Colonic mucosa (tissue), 4 donors: Measurements from ENCODE around the gene DGKD. TPM values are rescaled to one million over a fixed set of nuclear protein-coding genes. Genes with fewer than 3 reads are reported as not detected.

Experiments
- DNase-seq: peaks from one replicate; pipeline ENCODE4 v3.0.0-alpha.2; 2020
- H3K27ac ChIP-seq: fragments of 200-600 bp; one replicate; pipeline ENCODE4 v1.8.0; 2021
- H3K27me3 ChIP-seq: fragments of 200-600 bp; one replicate; pipeline ENCODE4 v1.8.0; 2021
- H3K36me3 ChIP-seq: fragments of 200-600 bp; one replicate; pipeline ENCODE4 v1.8.0; 2021
- H3K4me1 ChIP-seq: fragments of 200-600 bp; one replicate; pipeline ENCODE4 v1.8.0; 2021; ENCODE audit warnings: mild to moderate bottlenecking
- H3K4me3 ChIP-seq: fragments of 200-600 bp; one replicate; pipeline ENCODE4 v1.8.0; 2021
- H3K9ac ChIP-seq, 2 donors: one replicate each; pipeline ENCODE4 v1.7.0; 2013; ENCODE audit warnings: control low read depth in 2 of 2, low read depth in 2 of 2, low read length in 2 of 2
- H3K9me3 ChIP-seq: fragments of 200-600 bp; one replicate; pipeline ENCODE4 v1.8.0; 2021
- intact Hi-C: fragments of 100-400 bp; cut with DNase I; formaldehyde crosslinking; loops from one replicate; pipeline ENCODE4 v1.14.1; 2022
- total RNA-seq, 2 donors: library from RNA; stranded (reverse); fragmentation: NEBNext Ultra II Directional in 1 of 2; extraction: Animal tissue kit (Norgen Biotek cat#: 25700) in 1 of 2; gene quantifications; one replicate each; pipeline ENCODE4 v1.2.1, GENCODE V29; 2021
- TF ChIP-seq, protein P1 (sequence below): fragments of 200-600 bp; IDR thresholded peaks from one replicate; pipeline ENCODE4 v1.8.0; 2022; ENCODE audit warnings: antibody characterized with exemption, mild to moderate bottlenecking
- donor health status: healthy.
- donor health status: DM: no; HTN: no; CAD: no.
- donor health status: DM: no; HTN: no; CAD: no.

The DGKD gene
- total RNA-seq, 2 donors from 2014 or later: 64.4 to 94.6 TPM

DNA sequence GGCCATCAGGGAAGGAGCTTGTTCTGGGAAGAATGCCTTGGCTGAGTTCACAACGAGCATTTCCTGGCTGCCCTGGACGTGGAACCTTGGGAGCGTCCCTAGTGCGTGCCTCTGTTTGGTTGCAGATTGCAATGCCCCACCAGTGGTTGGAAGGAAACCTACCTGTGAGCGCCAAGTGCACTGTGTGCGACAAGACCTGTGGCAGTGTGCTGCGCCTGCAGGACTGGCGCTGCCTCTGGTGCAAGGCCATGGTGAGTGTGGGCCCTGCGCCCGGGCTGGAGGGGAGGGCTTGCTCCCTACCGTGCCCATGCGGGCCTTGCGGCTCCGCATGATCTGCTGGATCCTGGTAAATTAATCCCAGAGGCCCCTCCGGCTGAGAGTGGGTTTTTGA is 81.9 kb downstream of the DGKD start:
- TF ChIP-seq, protein P1, sequence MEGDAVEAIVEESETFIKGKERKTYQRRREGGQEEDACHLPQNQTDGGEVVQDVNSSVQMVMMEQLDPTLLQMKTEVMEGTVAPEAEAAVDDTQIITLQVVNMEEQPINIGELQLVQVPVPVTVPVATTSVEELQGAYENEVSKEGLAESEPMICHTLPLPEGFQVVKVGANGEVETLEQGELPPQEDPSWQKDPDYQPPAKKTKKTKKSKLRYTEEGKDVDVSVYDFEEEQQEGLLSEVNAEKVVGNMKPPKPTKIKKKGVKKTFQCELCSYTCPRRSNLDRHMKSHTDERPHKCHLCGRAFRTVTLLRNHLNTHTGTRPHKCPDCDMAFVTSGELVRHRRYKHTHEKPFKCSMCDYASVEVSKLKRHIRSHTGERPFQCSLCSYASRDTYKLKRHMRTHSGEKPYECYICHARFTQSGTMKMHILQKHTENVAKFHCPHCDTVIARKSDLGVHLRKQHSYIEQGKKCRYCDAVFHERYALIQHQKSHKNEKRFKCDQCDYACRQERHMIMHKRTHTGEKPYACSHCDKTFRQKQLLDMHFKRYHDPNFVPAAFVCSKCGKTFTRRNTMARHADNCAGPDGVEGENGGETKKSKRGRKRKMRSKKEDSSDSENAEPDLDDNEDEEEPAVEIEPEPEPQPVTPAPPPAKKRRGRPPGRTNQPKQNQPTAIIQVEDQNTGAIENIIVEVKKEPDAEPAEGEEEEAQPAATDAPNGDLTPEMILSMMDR: no peak
- Histone ChIP-seq H3K27me3 (no peaks in the 10 kb centered on the region), H3K9ac (no peak overlapping the region), H3K27ac (no peak overlapping the region), H3K4me1 (no peaks in the 10 kb centered on the region), H3K36me3 (peaks cover 8% of the 10 kb centered on the region), H3K9me3 (no peaks in the 10 kb centered on the region), H3K4me3 (no peak overlapping the region)
- intact Hi-C loops: no loop called here
- no peak for DNase-seq

DNA sequence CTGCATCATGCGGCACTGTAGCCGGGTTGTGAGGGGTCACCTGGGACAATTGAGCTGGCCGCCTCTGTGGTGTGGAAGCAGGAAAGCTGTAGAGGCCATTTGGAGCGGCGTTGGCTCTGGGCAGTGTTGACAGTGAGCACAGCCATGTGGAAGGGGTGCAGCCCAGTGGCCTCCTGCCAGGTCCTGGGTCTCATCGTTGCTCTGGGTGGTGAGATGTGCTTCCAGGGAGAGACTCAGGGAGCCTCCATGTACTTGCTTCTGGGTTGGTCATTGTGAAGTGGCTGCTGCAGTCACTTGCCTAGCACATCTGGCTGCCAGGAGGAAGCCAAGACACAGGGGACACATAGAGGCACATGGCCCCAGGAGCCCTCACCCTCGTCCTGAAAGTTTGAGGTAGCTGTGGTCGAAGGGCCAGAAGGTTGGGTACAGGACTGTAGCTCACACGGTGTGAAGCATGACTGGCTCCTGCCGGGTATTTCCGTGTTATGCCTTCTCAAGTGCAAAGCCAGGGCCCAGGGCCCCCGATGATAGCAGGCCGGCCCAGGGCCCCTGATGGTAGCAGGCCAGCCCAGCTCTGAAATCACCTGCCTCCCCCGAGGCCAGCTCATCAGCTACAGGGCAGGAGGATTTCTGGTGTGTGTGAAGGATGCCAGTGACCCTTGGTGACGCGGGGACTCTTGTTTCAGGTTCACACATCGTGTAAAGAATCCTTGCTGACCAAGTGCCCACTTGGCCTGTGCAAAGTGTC is 82.6 kb downstream of the DGKD start:
- no peaks in the 10 kb centered on the region for H3K9me3 ChIP-seq
- intact Hi-C loops: no loop called here
- peaks cover 8% of the 10 kb centered on the region for H3K36me3 ChIP-seq
- H3K27ac ChIP-seq: no peak overlapping the region
- no peak overlapping the region for H3K4me3 ChIP-seq
- no peak for DNase-seq
- no peaks in the 10 kb centered on the region for H3K27me3 ChIP-seq
- no peaks in the 10 kb centered on the region for H3K4me1 ChIP-seq
- TF ChIP-seq, protein P1: no peak
- no peak overlapping the region for H3K9ac ChIP-seq

- no peak overlapping the region for H3K4me3 ChIP-seq
- H3K9me3 ChIP-seq: no peaks in the 10 kb centered on the region
- intact Hi-C loops: no loop called here
- no peaks in the 10 kb centered on the region for H3K27me3 ChIP-seq
- H3K9ac ChIP-seq: no peak overlapping the region
- DNase-seq: no peak
- peaks cover 8% of the 10 kb centered on the region for H3K36me3 ChIP-seq
- H3K27ac ChIP-seq: no peak overlapping the region
- TF ChIP-seq, protein P1: no peak
- no peaks in the 10 kb centered on the region for H3K4me1 ChIP-seq
Observed at GRCh38 chr2:233437439-233437955, 83.2 kb downstream of the DGKD start.

GRCh38 chr2:233438573-233439147 is 84.4 kb downstream of the DGKD start:
- Histone ChIP-seq H3K9me3 (no peaks in the 10 kb centered on the region), H3K4me3 (no peak overlapping the region), H3K4me1 (no peaks in the 10 kb centered on the region), H3K27me3 (no peaks in the 10 kb centered on the region), H3K9ac (no peak overlapping the region), H3K36me3 (peaks cover 8% of the 10 kb centered on the region), H3K27ac (no peak overlapping the region)
- TF ChIP-seq, protein P1: no peak
- no peak for DNase-seq
- intact Hi-C loops: no loop called here

- no peaks in the 10 kb centered on the region for H3K27me3 ChIP-seq
- intact Hi-C loops: no loop called here
- H3K9ac ChIP-seq: no peak overlapping the region
- H3K4me1 ChIP-seq: no peaks in the 10 kb centered on the region
- no peaks in the 10 kb centered on the region for H3K9me3 ChIP-seq
- H3K27ac ChIP-seq: no peak overlapping the region
- H3K36me3 ChIP-seq: peaks cover 8% of the 10 kb centered on the region
- TF ChIP-seq, protein P1: no peak
- DNase-seq: no peak
- no peak overlapping the region for H3K4me3 ChIP-seq
Observed at GRCh38 chr2:233439191-233439590, 84.9 kb downstream of the DGKD start.
